ENCODE data around the gene CAMTA1. TPM values are rescaled to one million over a fixed set of nuclear protein-coding genes. Genes with fewer than 3 reads are reported as not detected.

Gene CAMTA1
- total and polyA plus RNA-seq, 2 experiments from 2014 or later = 89.0 to 145 TPM

GRCh38 chr1:7120863-7121621, 335.8 kb downstream of the CAMTA1 start:
- Histone ChIP-seq H2AFZ (no peak overlapping the region), H3K9me3 (ENCODE audit: low read depth) (no peaks in the 10 kb centered on the region), H3K4me2 (no peak overlapping the region), H3K79me2 (no peaks in the 10 kb centered on the region), H3K9me2 (replicated peaks; ENCODE audit: insufficient read depth) (no peaks in the 10 kb centered on the region), H3K4me3 (no peak overlapping the region), H3K4me1 (ENCODE audit: insufficient read depth) (no peaks in the 10 kb centered on the region), H3K27ac (no peak overlapping the region), H3K27me3 (no peaks in the 10 kb centered on the region), H4K20me1 (ENCODE audit: insufficient read depth, poor library complexity, severe bottlenecking) (no peaks in the 10 kb centered on the region), H3K36me3 (replicated peaks; ENCODE audit: insufficient read depth, low read depth) (no peaks in the 10 kb centered on the region)
- TF ChIP-seq EZH2 (IDR thresholded peaks at IDR 0.05; ENCODE audit: borderline replicate concordance) (no peak), CTCF (IDR thresholded peaks at IDR 0.05; ENCODE audit: poor library complexity) (no peak), EZH2phosphoT487 (IDR thresholded peaks at IDR 0.05; ENCODE audit: low read depth, severe bottlenecking, unreplicated experiment) (no peak)
- 92% methylated on average over 6 of the region's 6 CpGs for WGBS (ENCODE audit: low lambda C conversion rate, missing lambda C conversion rate)
- no peak for DNase-seq (ENCODE audit: low spot score)

GRCh38 chr1:7121622-7121988, 336.4 kb downstream of the CAMTA1 start:
- no peak overlapping the region for H3K27ac ChIP-seq
- 76% methylated on average over 7 of the region's 7 CpGs for WGBS (ENCODE audit: low lambda C conversion rate, missing lambda C conversion rate)
- no peak overlapping the region for H2AFZ ChIP-seq
- H3K27me3 ChIP-seq = no peaks in the 10 kb centered on the region
- TF ChIP-seq EZH2phosphoT487 (IDR thresholded peaks at IDR 0.05; ENCODE audit: low read depth, severe bottlenecking, unreplicated experiment) (no peak), CTCF (IDR thresholded peaks at IDR 0.05; ENCODE audit: poor library complexity) (no peak), EZH2 (IDR thresholded peaks at IDR 0.05; ENCODE audit: borderline replicate concordance) (no peak)
- DNase-seq (ENCODE audit: low spot score) = no peak
- H3K9me2 ChIP-seq (replicated peaks; ENCODE audit: insufficient read depth) = no peaks in the 10 kb centered on the region
- no peaks in the 10 kb centered on the region for H3K4me1 ChIP-seq (ENCODE audit: insufficient read depth)
- H3K4me2 ChIP-seq = no peak overlapping the region
- H3K79me2 ChIP-seq = no peaks in the 10 kb centered on the region
- H3K9me3 ChIP-seq (ENCODE audit: low read depth) = no peaks in the 10 kb centered on the region
- H3K4me3 ChIP-seq = no peak overlapping the region
- H4K20me1 ChIP-seq (ENCODE audit: insufficient read depth, poor library complexity, severe bottlenecking) = no peaks in the 10 kb centered on the region
- H3K36me3 ChIP-seq (replicated peaks; ENCODE audit: insufficient read depth, low read depth) = no peaks in the 10 kb centered on the region

- Histone ChIP-seq H3K4me2 (no peak overlapping the region), H3K27me3 (no peaks in the 10 kb centered on the region), H3K27ac (no peak overlapping the region), H3K4me3 (no peak overlapping the region), H4K20me1 (ENCODE audit: insufficient read depth, poor library complexity, severe bottlenecking) (no peaks in the 10 kb centered on the region), H3K36me3 (replicated peaks; ENCODE audit: insufficient read depth, low read depth) (no peaks in the 10 kb centered on the region), H2AFZ (no peak overlapping the region), H3K9me3 (ENCODE audit: low read depth) (no peaks in the 10 kb centered on the region), H3K79me2 (no peaks in the 10 kb centered on the region), H3K4me1 (ENCODE audit: insufficient read depth) (no peaks in the 10 kb centered on the region), H3K9me2 (replicated peaks; ENCODE audit: insufficient read depth) (no peaks in the 10 kb centered on the region)
- peak; percentile 39 for DNase-seq (ENCODE audit: low spot score)
- TF ChIP-seq EZH2 (IDR thresholded peaks at IDR 0.05; ENCODE audit: borderline replicate concordance) (no peak), CTCF (IDR thresholded peaks at IDR 0.05; ENCODE audit: poor library complexity) (no peak), EZH2phosphoT487 (IDR thresholded peaks at IDR 0.05; ENCODE audit: low read depth, severe bottlenecking, unreplicated experiment) (no peak)
- 68% methylated on average over 12 of the region's 12 CpGs for WGBS (ENCODE audit: low lambda C conversion rate, missing lambda C conversion rate)
These were observed 342.2 kb downstream of the CAMTA1 start for GRCh38 chr1:7127322-7128075.

All from hepatocyte (in vitro differentiated cells).